ENCODE data around the gene ABCG2. TPM values are rescaled to one million over a fixed set of nuclear protein-coding genes. Genes with fewer than 3 reads are reported as not detected.

ABCG2 gene
- total RNA-seq, 1 experiment from 2014 or later, result not detected

DNA sequence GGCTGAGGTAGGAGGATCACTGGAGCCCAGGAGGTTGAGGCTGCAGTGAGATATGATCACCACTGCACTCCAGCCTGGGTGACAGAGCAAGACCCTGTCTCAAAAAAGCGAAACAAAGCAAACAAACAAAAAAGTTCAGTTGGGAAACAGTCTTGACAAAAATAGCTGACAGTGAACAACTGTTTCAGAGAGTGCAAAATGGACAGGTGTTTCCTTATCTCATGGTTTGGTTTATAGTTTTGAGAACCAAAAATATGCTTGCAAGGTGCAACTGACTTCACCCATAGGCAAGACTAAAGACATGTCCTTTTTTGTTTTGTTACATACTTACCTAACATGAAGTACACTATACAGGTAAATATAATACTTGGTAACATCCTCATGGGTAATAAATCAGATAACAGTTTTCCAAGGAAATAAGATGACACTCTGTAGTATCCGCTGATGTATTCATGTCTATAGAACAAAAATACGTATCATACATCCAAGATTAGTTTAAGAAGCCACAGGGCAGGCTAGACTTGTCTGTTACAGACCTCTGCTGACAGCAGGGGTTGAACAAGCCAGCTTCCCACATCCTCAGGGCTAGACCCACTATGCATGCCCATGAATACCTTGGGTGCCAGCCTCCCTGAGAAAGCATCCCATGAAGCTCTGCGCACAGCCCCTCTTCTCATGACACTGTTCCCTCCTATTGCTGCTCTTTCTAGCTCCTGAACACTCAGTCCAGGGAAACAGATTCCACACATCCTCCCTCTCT lies 59.3 kb downstream of the ABCG2 start:
- Histone ChIP-seq H3K9me3 (ENCODE audit: low read depth, low read length, poor library complexity, severe bottlenecking) (no peaks in the 10 kb centered on the region), H3K36me3 (ENCODE audit: insufficient read depth, low read length, poor library complexity, severe bottlenecking) (no peaks in the 10 kb centered on the region), H3K4me1 (ENCODE audit: insufficient read depth, low read length, poor library complexity, severe bottlenecking) (no peaks in the 10 kb centered on the region), H3K4me3 (ENCODE audit: low read depth, low read length, poor library complexity, severe bottlenecking) (no peak overlapping the region), H3K27ac (ENCODE audit: low read depth, low read length, poor library complexity, severe bottlenecking) (no peak overlapping the region), H3K27me3 (replicated peaks; ENCODE audit: insufficient read depth, low read depth, low read length, poor library complexity) (no peaks in the 10 kb centered on the region)
- intact Hi-C loops (cut with micrococcal nuclease; ENCODE audit: unreplicated experiment), result no loop called here
- BruUV-seq (replicated peaks), result no TSS peak
- DNase-seq (ENCODE audit: low spot score), result no peak
- ChIA-PET POLR2A (ENCODE audit: low non-redundant PET) (no interaction called here), CTCF (interaction anchor here (0.7 kb wide), 1 partner anchor 66 kb away, joined by 3 read pairs; no protein-coding TSS in a partner anchor)
- TF ChIP-seq EZH2 (IDR thresholded peaks at IDR 0.05; ENCODE audit: borderline replicate concordance, low read depth, low read length, poor library complexity, severe bottlenecking), result no peak

DNA sequence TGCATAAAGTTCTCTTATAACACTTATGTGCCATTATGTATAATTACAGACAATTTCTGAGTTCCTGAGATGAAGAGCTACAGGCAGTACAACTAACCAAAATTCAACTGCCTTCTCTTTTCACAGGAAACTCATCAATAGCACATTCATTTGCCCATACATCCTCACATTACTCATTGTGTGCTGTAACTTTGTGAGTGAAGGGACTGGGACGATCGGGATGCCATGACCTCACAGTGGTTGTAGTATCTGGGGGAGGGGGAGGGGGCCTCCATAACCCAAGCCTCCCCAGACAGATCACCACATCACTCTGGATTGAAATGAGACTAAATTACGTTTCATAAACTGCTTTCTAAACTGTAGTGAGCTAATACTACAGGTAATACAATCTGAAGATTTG lies 60.7 kb downstream of the ABCG2 start:
- no peaks in the 10 kb centered on the region for H3K27me3 ChIP-seq (replicated peaks; ENCODE audit: insufficient read depth, low read depth, low read length, poor library complexity)
- H3K36me3 ChIP-seq (ENCODE audit: insufficient read depth, low read length, poor library complexity, severe bottlenecking), result no peaks in the 10 kb centered on the region
- no TSS peak for BruUV-seq (replicated peaks)
- TF ChIP-seq CTCF (conservative IDR thresholded peaks at IDR 0.05; ENCODE audit: low read depth, low read length) (no peak), EZH2 (IDR thresholded peaks at IDR 0.05; ENCODE audit: borderline replicate concordance, low read depth, low read length, poor library complexity, severe bottlenecking) (no peak)
- no peak for DNase-seq (ENCODE audit: low spot score)
- H3K4me3 ChIP-seq (ENCODE audit: low read depth, low read length, poor library complexity, severe bottlenecking), result no peak overlapping the region
- no peaks in the 10 kb centered on the region for H3K4me1 ChIP-seq (ENCODE audit: insufficient read depth, low read length, poor library complexity, severe bottlenecking)
- CTCF ChIA-PET, result no interaction called here
- H3K9me3 ChIP-seq (ENCODE audit: low read depth, low read length, poor library complexity, severe bottlenecking), result no peaks in the 10 kb centered on the region
- no peak overlapping the region for H3K27ac ChIP-seq (ENCODE audit: low read depth, low read length, poor library complexity, severe bottlenecking)
- POLR2A ChIA-PET (ENCODE audit: low non-redundant PET), result no interaction called here
- intact Hi-C loops (cut with micrococcal nuclease; ENCODE audit: unreplicated experiment), result no loop called here

- POLR2A ChIA-PET (ENCODE audit: low non-redundant PET), result no interaction called here
- Histone ChIP-seq H3K4me1 (ENCODE audit: insufficient read depth, low read length, poor library complexity, severe bottlenecking) (no peaks in the 10 kb centered on the region), H3K27ac (ENCODE audit: low read depth, low read length, poor library complexity, severe bottlenecking) (no peak overlapping the region), H3K27me3 (replicated peaks; ENCODE audit: insufficient read depth, low read depth, low read length, poor library complexity) (no peaks in the 10 kb centered on the region), H3K4me3 (ENCODE audit: low read depth, low read length, poor library complexity, severe bottlenecking) (no peak overlapping the region), H3K9me3 (ENCODE audit: low read depth, low read length, poor library complexity, severe bottlenecking) (no peaks in the 10 kb centered on the region), H3K36me3 (ENCODE audit: insufficient read depth, low read length, poor library complexity, severe bottlenecking) (no peaks in the 10 kb centered on the region)
- BruUV-seq (replicated peaks), result no TSS peak
- DNase-seq (ENCODE audit: low spot score), result no peak
- intact Hi-C loops (cut with micrococcal nuclease; ENCODE audit: unreplicated experiment), result no loop called here
- CTCF ChIA-PET, result no interaction called here
- no peak for TF ChIP-seq CTCF (conservative IDR thresholded peaks at IDR 0.05; ENCODE audit: low read depth, low read length)
- no peak for TF ChIP-seq EZH2 (IDR thresholded peaks at IDR 0.05; ENCODE audit: borderline replicate concordance, low read depth, low read length, poor library complexity, severe bottlenecking)
Measured at GRCh38 chr4:88097301-88097700, 61.1 kb downstream of the ABCG2 start.

DNA sequence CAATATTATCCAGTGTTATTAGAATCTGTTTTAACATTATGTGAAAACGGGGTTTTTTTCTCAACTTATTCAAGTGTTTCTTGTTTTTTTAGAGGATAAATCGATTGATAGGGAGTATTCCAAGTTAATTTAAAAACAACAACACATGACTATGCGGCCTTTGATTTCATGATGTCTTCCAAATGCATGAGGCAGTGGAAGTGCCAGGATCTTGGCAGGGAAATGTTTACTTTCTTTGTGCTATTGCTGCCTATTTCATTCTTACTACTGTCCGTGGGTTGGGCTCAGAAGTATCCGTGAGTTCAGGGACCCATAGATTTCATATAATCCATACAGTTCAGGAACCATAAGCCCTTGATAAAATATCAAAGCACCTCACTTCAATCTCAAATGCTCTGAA lies 64.6 kb downstream of the ABCG2 start:
- TF ChIP-seq CTCF (conservative IDR thresholded peaks at IDR 0.05; ENCODE audit: low read depth, low read length), result no peak
- TF ChIP-seq EZH2 (IDR thresholded peaks at IDR 0.05; ENCODE audit: borderline replicate concordance, low read depth, low read length, poor library complexity, severe bottlenecking), result no peak
- no TSS peak for BruUV-seq (replicated peaks)
- Histone ChIP-seq H3K36me3 (ENCODE audit: insufficient read depth, low read length, poor library complexity, severe bottlenecking) (no peaks in the 10 kb centered on the region), H3K4me1 (ENCODE audit: insufficient read depth, low read length, poor library complexity, severe bottlenecking) (no peaks in the 10 kb centered on the region), H3K27me3 (replicated peaks; ENCODE audit: insufficient read depth, low read depth, low read length, poor library complexity) (no peaks in the 10 kb centered on the region), H3K4me3 (ENCODE audit: low read depth, low read length, poor library complexity, severe bottlenecking) (no peak overlapping the region), H3K27ac (ENCODE audit: low read depth, low read length, poor library complexity, severe bottlenecking) (no peak overlapping the region), H3K9me3 (ENCODE audit: low read depth, low read length, poor library complexity, severe bottlenecking) (no peaks in the 10 kb centered on the region)
- intact Hi-C loops (cut with micrococcal nuclease; ENCODE audit: unreplicated experiment), result no loop called here
- ChIA-PET CTCF (no interaction called here), POLR2A (ENCODE audit: low non-redundant PET) (no interaction called here)
- DNase-seq (ENCODE audit: low spot score), result no peak
